Heart left ventricle (tissue), 13 donors: ENCODE results near the gene LRRTM4.

Source experiments
- CTCF ChIP-seq, 12 donors: fragments of 200-600 bp; sonication (generic) in 4 of 12; IDR thresholded peaks; one replicate each; pipeline versions ENCODE4 v1.5.0 to v1.8.0; 2018 to 2022; ENCODE audit warnings: antibody characterized with exemption in 12 of 12, mild to moderate bottlenecking in 5 of 12
- POLR2A ChIP-seq, 2 donors: fragments of 450-650 bp; IDR thresholded peaks; one replicate each; pipeline ENCODE4 v1.6.1; 2017; ENCODE audit warnings: antibody characterized with exemption in 2 of 2, mild to moderate bottlenecking in 2 of 2, moderate library complexity in 2 of 2
- donor health status: ischemic (EF 13 %, LVEDD 7.1; RV severe dilation, severe dysfunction).
- donor health status: DM: no; HTN: yes; CAD: no.
- donor health status: DM: no; HTN: no; CAD: no.
- donor health status: ischemic (EF 25% LVEDD 6.9; RV normal size, moderate dysfunction).
- donor health status: ischemic (EF 25% LVEDD 5.7; RV mildly dilated, moderate dysfunction).
- donor health status: ischemic (EF 35%, LVEDD 5.7; RV mildly dilated, moderate dysfunction).
- donor health status: nonischemic (EF 11% LVEDD 7.7; RV severe dilation, severe dysfunction).
- donor health status: DM: yes; HTN: yes; CAD: no.
- donor health status: PGD.
- donor health status: ischemic (EF 29% LVEDD 5.4; RV normal size, mild dysfunction).
- donor health status: nonischemic (EF 23%, LVEDD 6.1; RV moderate dilation, normal function).

DNA sequence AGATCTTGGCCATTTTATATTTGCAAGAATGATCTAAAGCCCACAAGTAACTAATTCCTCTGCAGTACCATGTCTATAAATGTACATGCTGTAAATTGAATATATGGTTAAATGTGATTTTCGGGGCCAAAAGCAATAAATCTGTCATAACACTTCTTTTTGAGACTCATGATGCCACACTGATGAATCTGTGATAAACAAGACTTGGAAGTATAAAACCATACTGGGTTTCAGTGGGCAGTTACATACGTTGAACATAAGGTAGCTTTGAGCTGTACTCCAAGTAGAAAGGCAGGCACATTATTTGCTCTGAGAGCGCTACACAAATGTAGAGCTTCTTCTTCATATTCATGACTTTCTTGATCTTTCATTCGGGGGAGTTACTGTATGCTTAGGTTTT lies 792.2 kb downstream of the LRRTM4 start:
- TF ChIP-seq CTCF (IDR thresholded peaks at IDR 0.05) (no peak), POLR2A (IDR thresholded peaks at IDR 0.05) (no peak)
